C4-2B (cell line): ENCODE measurements around the gene RBM47.

Source experiments
- H3K27ac ChIP-seq: fragments of 450-650 bp; 2 replicates; pipeline ENCODE4 v1.5.1; 2017
- ZFX ChIP-seq: fragments of 450-650 bp; IDR thresholded peaks from 2 replicates; pipeline ENCODE4 v1.6.1; 2017
- TF ChIP-seq, protein P1 (sequence below): fragments of 450-650 bp; conservative IDR thresholded peaks from 2 replicates; pipeline ENCODE4 v1.5.1; 2017; ENCODE audit warnings: mild to moderate bottlenecking

Gene RBM47

GRCh38 chr4:40514497-40514951, 115.1 kb downstream of the RBM47 start:
- no peak for TF ChIP-seq ZFX
- TF ChIP-seq, protein P1, sequence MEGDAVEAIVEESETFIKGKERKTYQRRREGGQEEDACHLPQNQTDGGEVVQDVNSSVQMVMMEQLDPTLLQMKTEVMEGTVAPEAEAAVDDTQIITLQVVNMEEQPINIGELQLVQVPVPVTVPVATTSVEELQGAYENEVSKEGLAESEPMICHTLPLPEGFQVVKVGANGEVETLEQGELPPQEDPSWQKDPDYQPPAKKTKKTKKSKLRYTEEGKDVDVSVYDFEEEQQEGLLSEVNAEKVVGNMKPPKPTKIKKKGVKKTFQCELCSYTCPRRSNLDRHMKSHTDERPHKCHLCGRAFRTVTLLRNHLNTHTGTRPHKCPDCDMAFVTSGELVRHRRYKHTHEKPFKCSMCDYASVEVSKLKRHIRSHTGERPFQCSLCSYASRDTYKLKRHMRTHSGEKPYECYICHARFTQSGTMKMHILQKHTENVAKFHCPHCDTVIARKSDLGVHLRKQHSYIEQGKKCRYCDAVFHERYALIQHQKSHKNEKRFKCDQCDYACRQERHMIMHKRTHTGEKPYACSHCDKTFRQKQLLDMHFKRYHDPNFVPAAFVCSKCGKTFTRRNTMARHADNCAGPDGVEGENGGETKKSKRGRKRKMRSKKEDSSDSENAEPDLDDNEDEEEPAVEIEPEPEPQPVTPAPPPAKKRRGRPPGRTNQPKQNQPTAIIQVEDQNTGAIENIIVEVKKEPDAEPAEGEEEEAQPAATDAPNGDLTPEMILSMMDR = no peak
- H3K27ac ChIP-seq = no peak overlapping the region

- no peak overlapping the region for H3K27ac ChIP-seq
- TF ChIP-seq ZFX = no peak
- TF ChIP-seq, protein P1 = no peak
Observed at GRCh38 chr4:40511036-40511614, 118.5 kb downstream of the RBM47 start.

DNA sequence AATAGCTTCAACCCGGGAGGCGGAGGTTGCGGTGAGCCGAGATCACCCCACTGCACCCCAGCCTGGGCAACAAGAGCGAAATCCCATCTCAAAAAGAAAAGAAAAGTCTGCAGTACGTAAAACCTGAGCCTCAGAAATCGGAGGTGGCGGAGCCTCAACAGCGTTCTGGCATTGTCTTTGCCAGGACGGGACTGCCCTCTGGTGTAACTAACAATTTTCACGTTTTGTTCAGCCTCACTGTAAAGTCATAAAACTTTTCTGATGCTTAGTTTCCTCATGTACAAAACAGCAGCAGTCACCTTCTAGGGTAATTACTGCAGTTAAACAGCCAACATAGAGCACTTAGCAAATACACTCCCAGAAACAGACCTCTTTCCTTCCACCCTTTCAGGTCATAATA, 121.7 kb downstream of the RBM47 start:
- TF ChIP-seq ZFX = no peak
- TF ChIP-seq, protein P1 = no peak
- H3K27ac ChIP-seq = no peak overlapping the region

GRCh38 chr4:40506492-40506891, 123.2 kb downstream of the RBM47 start:
- TF ChIP-seq, protein P1 = no peak
- TF ChIP-seq ZFX = no peak
- H3K27ac ChIP-seq = no peak overlapping the region

GRCh38 chr4:40506066-40506465, 123.6 kb downstream of the RBM47 start:
- no peak overlapping the region for H3K27ac ChIP-seq
- TF ChIP-seq ZFX = no peak
- TF ChIP-seq, protein P1 = no peak

GRCh38 chr4:40502934-40503333, 126.7 kb downstream of the RBM47 start:
- H3K27ac ChIP-seq = no peak overlapping the region
- no peak for TF ChIP-seq ZFX
- TF ChIP-seq, protein P1 = no peak

DNA sequence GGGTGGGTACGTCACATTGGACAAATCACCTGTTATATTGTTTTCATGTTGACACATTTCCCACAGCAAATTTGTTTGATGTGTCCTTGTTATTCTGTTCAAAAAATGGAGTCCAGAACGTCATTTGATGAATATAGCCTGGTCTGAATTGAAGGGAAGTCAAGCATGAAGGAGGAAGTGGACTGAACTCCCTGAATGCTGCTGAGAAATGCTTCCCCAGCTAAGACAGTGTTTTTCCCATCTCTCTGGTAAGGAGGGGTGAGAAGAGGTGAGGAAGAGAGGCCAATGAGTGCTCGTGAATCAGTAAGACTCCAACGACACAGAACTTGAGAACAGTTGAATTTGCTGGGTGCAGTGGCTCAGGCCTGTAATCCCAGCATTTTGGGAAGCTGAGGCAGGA, 127.4 kb downstream of the RBM47 start:
- no peak overlapping the region for H3K27ac ChIP-seq
- TF ChIP-seq, protein P1 = no peak
- TF ChIP-seq ZFX = no peak
